ENCODE measurements around the gene LEFTY1.

Gene LEFTY1

DNA sequence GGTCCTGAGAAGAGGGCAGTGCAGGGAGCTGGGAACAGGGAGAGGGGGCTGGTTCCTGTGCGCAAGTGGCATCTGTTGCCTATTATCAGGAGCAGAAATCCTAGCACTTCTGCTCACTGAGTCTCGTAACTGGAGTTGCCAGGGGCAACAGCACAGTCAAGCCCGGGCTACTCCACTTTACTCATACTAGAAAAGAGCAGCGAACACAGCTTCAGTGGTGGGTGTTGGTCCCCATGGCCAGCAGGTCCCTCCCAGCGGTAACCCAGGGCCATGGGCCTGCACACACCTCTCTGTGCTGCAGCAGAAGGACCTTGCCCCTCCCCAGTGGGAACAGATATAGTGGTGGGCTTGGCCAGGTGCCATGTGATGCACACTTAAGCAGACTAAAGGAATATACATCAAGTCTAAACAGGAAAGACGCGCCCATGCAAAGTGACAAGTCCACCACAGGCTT is 26.6 kb upstream of the LEFTY1 start:
- H3K27ac ChIP-seq = peak overlapping the region; percentile 78
- TF ChIP-seq CTCF (conservative IDR thresholded peaks at IDR 0.05; ENCODE audit: low read depth) = no peak
- ChIA-PET POLR2A (ENCODE audit: low non-redundant PET) (no interaction called here), CTCF (interaction anchor here (0.6 to 1.3 kb wide), 4 partner anchors 38 to 1389 kb away, joined by 3 to 4 read pairs (median 4); no protein-coding TSS in a partner anchor)
- DNase-seq (ENCODE audit: low spot score) = no peak

DNA sequence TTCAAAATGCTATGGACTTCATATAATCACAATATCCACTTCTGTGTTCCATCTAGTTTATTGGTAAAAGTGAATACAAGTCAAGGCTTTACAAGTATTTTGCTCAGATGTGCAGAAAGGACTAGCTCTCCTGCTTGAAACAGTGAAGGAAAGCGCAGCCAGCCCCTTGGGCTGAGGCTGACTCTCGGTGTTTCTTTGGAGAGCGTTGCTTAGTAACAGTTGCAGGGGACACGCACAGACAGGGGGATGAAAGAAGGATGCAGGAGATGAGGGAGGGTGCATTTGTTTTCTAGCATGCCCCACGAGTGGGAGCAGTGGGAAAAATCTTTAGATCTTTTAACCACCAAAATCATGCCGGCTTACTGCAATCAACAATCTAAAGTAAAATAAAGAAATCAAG is 26.0 kb upstream of the LEFTY1 start:
- TF ChIP-seq CTCF (conservative IDR thresholded peaks at IDR 0.05; ENCODE audit: low read depth) = no peak
- CTCF ChIA-PET = interaction anchor here (0.6 to 2.4 kb wide), 2 partner anchors 440 to 1390 kb away, joined by 4 to 9 read pairs; no protein-coding TSS in a partner anchor
- POLR2A ChIA-PET (ENCODE audit: low non-redundant PET) = no interaction called here
- DNase-seq (ENCODE audit: low spot score) = no peak
- peak overlapping the region; percentile 78 for H3K27ac ChIP-seq

DNA sequence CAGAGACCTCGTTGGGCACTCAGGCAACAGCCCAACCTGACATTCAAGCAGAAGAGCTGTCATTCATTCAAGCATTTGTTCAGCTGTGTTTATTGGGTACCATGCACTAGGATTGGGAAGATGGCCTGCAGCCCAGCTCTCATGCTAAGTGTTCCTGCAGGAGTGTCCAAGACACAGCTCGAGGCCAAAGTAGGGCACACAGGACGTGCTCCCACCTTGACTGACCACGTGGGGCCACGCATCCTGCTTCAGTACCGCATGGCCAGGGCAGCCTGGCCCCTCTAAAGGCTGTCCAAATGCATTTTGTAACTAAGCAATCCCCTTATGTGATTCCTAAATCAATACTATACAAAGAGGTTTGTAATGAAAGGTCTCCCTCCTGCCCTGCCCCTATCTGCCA is 25.4 kb upstream of the LEFTY1 start:
- no peak for TF ChIP-seq CTCF (conservative IDR thresholded peaks at IDR 0.05; ENCODE audit: low read depth)
- ChIA-PET CTCF (interaction anchor here (1.1 to 2.4 kb wide), 2 partner anchors 57 to 440 kb away, joined by 3 to 9 read pairs; no protein-coding TSS in a partner anchor), POLR2A (ENCODE audit: low non-redundant PET) (interaction anchor here (0.6 kb wide), 1 partner anchor 79 kb away, joined by 3 read pairs; no protein-coding TSS in a partner anchor)
- H3K27ac ChIP-seq = no peak overlapping the region
- DNase-seq (ENCODE audit: low spot score) = no peak

DNA sequence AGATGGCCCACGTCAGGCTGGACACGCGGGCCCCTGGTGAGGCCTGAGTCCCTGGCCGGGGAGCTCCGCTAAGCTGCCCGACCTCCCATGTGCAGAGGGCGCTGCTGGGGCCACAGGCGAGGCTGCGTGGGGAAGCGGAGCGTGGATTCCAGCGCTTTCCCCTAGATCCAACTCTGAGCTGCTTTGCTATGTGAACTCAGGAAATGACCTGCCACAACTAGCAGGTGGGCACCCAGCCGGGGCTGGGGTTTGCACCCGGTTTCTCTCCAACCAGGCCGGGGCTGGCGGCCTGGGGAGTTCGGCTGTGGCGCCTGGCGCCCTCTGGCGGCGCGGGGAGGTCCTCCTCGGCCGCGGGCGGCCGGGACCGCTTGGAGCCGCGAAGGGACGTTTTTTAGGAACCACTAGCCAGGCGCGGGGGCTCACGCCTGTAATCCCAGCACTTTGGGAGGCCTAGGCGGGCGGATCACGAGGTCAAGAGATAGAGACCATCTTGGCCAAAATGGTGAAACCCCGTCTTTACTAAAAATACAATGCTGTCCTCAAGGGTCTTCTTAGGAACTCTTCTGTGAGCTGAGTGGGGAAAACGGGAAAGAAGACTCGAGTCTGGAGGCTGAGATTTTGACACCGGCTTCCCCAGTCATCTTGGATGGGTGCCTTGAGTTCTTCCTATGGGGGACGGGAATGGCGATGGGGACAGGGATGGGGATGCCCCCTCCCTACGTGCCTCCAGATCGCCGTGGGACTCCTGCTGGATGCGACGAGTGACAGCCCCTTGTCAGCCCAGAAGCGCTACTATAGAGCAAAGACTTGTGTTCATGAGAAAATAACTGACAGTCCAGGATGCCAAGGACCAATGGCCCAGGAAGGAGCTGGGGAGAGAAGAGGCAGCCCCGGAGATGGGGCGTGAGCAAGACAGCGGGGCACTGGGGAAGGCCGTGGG is 22.5 kb upstream of the LEFTY1 start:
- no peak for DNase-seq (ENCODE audit: low spot score)
- TF ChIP-seq CTCF (conservative IDR thresholded peaks at IDR 0.05; ENCODE audit: low read depth) = peak; percentile 86
- POLR2A ChIA-PET (ENCODE audit: low non-redundant PET) = no interaction called here
- CTCF ChIA-PET = interaction anchor here (0.5 to 1.8 kb wide), 11 partner anchors 8 to 202 kb away, joined by 3 to 6 read pairs (median 4); partner anchors contain the start of gene SRP9
- no peak overlapping the region for H3K27ac ChIP-seq

DNA sequence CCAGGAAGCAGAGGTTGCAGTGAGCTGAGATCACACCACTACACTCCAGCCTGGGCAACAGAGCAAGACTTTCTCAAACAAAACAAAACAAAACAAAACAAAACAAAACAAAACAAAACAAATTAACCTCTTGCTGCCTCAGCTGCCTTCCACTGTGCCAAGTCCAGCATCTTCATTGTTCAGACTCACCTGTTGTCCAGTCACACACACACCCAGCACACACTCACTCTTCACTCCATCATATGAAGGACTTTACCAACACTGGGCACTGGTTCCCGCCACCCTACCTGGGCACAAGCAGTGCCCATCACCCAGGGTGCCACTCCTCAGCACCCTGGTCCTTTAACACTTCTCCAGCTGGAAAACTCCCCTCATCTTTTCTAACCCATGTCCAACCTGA is 20.5 kb upstream of the LEFTY1 start:
- POLR2A ChIA-PET (ENCODE audit: low non-redundant PET) = no interaction called here
- DNase-seq (ENCODE audit: low spot score) = no peak
- H3K27ac ChIP-seq = no peak overlapping the region
- CTCF ChIA-PET = interaction anchor here (0.6 to 1.2 kb wide), 6 partner anchors 16 to 428 kb away, joined by 3 to 4 read pairs (median 4); partner anchors contain the start of gene TMEM63A
- no peak for TF ChIP-seq CTCF (conservative IDR thresholded peaks at IDR 0.05; ENCODE audit: low read depth)

- DNase-seq (ENCODE audit: low spot score) = no peak
- POLR2A ChIA-PET (ENCODE audit: low non-redundant PET) = no interaction called here
- CTCF ChIA-PET = interaction anchor here (0.6 to 1.1 kb wide), 5 partner anchors 27 to 1174 kb away, joined by 3 to 4 read pairs (median 4); partner anchors contain the start of gene TMEM63A
- H3K27ac ChIP-seq = no peak overlapping the region
- TF ChIP-seq CTCF (conservative IDR thresholded peaks at IDR 0.05; ENCODE audit: low read depth) = no peak
These were observed 19.8 kb upstream of the LEFTY1 start for GRCh38 chr1:225908773-225909172.
